Panc1 (cell line): ENCODE measurements around the gene TBC1D9B. TPM values are rescaled to one million over a fixed set of nuclear protein-coding genes. Genes with fewer than 3 reads are reported as not detected.

Experiments
- ATAC-seq: fragments of 200-7000 bp; cut with Tn5 transposase; 2 replicates; pipeline ENCODE4 v1.9.1; 2020; ENCODE audit warnings: mild to moderate bottlenecking, moderate library complexity
- BruUV-seq: library from RNA; stranded (reverse); fragments of 400-500 nt; replicated peaks from 2 replicates; lab custom pipeline; 2021; lab: Mats Ljungman, UMichigan
- CTCF ChIA-PET: fragments of 300-600 bp; sonication (Branson Sonifier 250); formaldehyde crosslinking; loops from one replicate; lab custom pipeline; 2022; ENCODE audit warnings: antibody characterized with exemption; lab: Charles Lee
- POLR2A ChIA-PET: fragments of 300-600 bp; sonication (Branson Sonifier 250); formaldehyde crosslinking; loops from one replicate; lab custom pipeline; 2022; ENCODE audit warnings: antibody characterized with exemption; lab: Charles Lee
- DNase-seq: peaks from one replicate; pipeline ENCODE4 v3.0.0-alpha.2; 2010; ENCODE audit warnings: low read depth, low spot score
- H3K27ac ChIP-seq: 2 replicates; pipeline ENCODE4 v1.5.1; 2011; ENCODE audit warnings: mild to moderate bottlenecking, low read length, inconsistent platforms
- H3K27me3 ChIP-seq: fragments of 200-500 bp; sonication (Bioruptor generic); 2 replicates; pipeline ENCODE4 v1.6.0; 2014; ENCODE audit warnings: low read length, inconsistent platforms; ENCODE audit not compliant: control insufficient read depth, insufficient read depth
- H3K36me3 ChIP-seq: fragments of 200-500 bp; sonication (Bioruptor generic); 2 replicates; pipeline ENCODE4 v1.5.1; 2014; ENCODE audit warnings: inconsistent platforms, mild to moderate bottlenecking, low read length, moderate library complexity; ENCODE audit not compliant: control insufficient read depth, insufficient read depth
- H3K4me1 ChIP-seq: 2 replicates; pipeline ENCODE4 v1.5.1; 2011; ENCODE audit warnings: inconsistent platforms, mild to moderate bottlenecking, low read length, moderate library complexity; ENCODE audit not compliant: control insufficient read depth, insufficient read depth
- H3K4me3 ChIP-seq, 2 experiments: 2 replicates each; pipeline ENCODE4 v1.5.1; 2011 to 2012; ENCODE audit warnings: low read depth in 2 of 2, low read length in 2 of 2, mild to moderate bottlenecking in 2 of 2, inconsistent platforms in 1 of 2, moderate library complexity in 1 of 2
- H3K9me3 ChIP-seq: fragments of 200-500 bp; sonication (Bioruptor generic); 2 replicates; pipeline ENCODE4 v1.5.1; 2014; ENCODE audit warnings: low read depth, mild to moderate bottlenecking, inconsistent platforms, low read length, moderate library complexity; ENCODE audit not compliant: control insufficient read depth, insufficient read depth
- CTCF ChIP-seq: fragments of 450-650 bp; IDR thresholded peaks from 2 replicates; pipeline ENCODE4 v1.5.1; 2017; ENCODE audit warnings: mild to moderate bottlenecking
- POLR2AphosphoS5 ChIP-seq: IDR thresholded peaks from 2 replicates; pipeline ENCODE4 v1.6.1; 2012; ENCODE audit warnings: mild to moderate bottlenecking, low read depth, low read length, moderate library complexity
- REST ChIP-seq, 2 experiments: IDR thresholded peaks; 2 replicates each; pipeline ENCODE4 v1.6.1; 2011 to 2012; ENCODE audit warnings: low read depth in 2 of 2, control low read depth in 1 of 2, low read length in 1 of 2, mild to moderate bottlenecking in 1 of 2, moderate library complexity in 1 of 2; ENCODE audit not compliant: insufficient read depth in 1 of 2
- SIN3A ChIP-seq: IDR thresholded peaks from 2 replicates; pipeline ENCODE4 v1.6.1; 2012; ENCODE audit warnings: low read depth, mild to moderate bottlenecking, low read length, moderate library complexity, borderline replicate concordance; ENCODE audit not compliant: insufficient read depth
- TCF7L2 ChIP-seq: IDR thresholded peaks from 2 replicates; pipeline ENCODE4 v1.6.1; 2011; ENCODE audit warnings: mild to moderate bottlenecking, low read depth, low read length, inconsistent platforms
- in situ Hi-C: cut with HindIII; loops from 2 replicates; pipeline ENCODE4 v1.10.0; 2016; ENCODE audit warnings: low sequenced_read_pairs, low pct_unique_long_range_greater_than_20kb
- intact Hi-C: fragments of 100-400 bp; cut with micrococcal nuclease; formaldehyde crosslinking; loops from one replicate; pipeline ENCODE4 v1.10.0; 2022; ENCODE audit not compliant: unreplicated experiment
- total RNA-seq: library from RNA; stranded (reverse); gene quantifications from one replicate; pipeline ENCODE4 v1.2.1, GENCODE V29; 2021; ENCODE audit not compliant: unreplicated experiment

TBC1D9B gene
- total RNA-seq, 1 experiment from 2014 or later, result 131 TPM

GRCh38 chr5:179919487-179920060 is 11.9 kb upstream of the TBC1D9B start:
- no peak for TF ChIP-seq SIN3A
- TF ChIP-seq TCF7L2, result no peak
- no peak for TF ChIP-seq CTCF
- no peak for TF ChIP-seq POLR2AphosphoS5
- no peak for TF ChIP-seq REST (IDR thresholded peaks at IDR 0.05; ENCODE audit: insufficient read depth in 1 of 2, low read depth in 2 of 2, low read length in 1 of 2)
- Histone ChIP-seq H3K9me3 (no peaks in the 10 kb centered on the region), H3K4me3 (no peak overlapping the region), H3K27ac (no peak overlapping the region), H3K27me3 (no peaks in the 10 kb centered on the region), H3K4me1 (no peaks in the 10 kb centered on the region), H3K36me3 (no peaks in the 10 kb centered on the region)
- intact Hi-C loops, result no loop called here
- POLR2A ChIA-PET, result no interaction called here
- no TSS peak for BruUV-seq
- in situ Hi-C loops, result no loop called here
- CTCF ChIA-PET, result no interaction called here
- ATAC-seq, result no peak
- DNase-seq, result no peak

- Histone ChIP-seq H3K27ac (no peak overlapping the region), H3K27me3 (no peaks in the 10 kb centered on the region), H3K9me3 (no peaks in the 10 kb centered on the region), H3K36me3 (no peaks in the 10 kb centered on the region), H3K4me1 (no peaks in the 10 kb centered on the region), H3K4me3 (no peak overlapping the region)
- in situ Hi-C loops, result no loop called here
- POLR2A ChIA-PET, result interaction anchor here (0.5 kb wide), 1 partner anchor 207 kb away, joined by 3 read pairs; no protein-coding TSS in a partner anchor
- TF ChIP-seq TCF7L2 (no peak), REST (IDR thresholded peaks at IDR 0.05; ENCODE audit: insufficient read depth in 1 of 2, low read depth in 2 of 2, low read length in 1 of 2) (no peak), SIN3A (no peak), POLR2AphosphoS5 (no peak), CTCF (no peak)
- CTCF ChIA-PET, result interaction anchor here (0.7 kb wide), 1 partner anchor 458 kb away, joined by 3 read pairs; no protein-coding TSS in a partner anchor
- no peak for DNase-seq
- no TSS peak for BruUV-seq
- intact Hi-C loops, result no loop called here
- ATAC-seq, result no peak
Measured at GRCh38 chr5:179918742-179919486, 11.2 kb upstream of the TBC1D9B start.
